Nephron (organoid): ENCODE results near the gene TIA1.
"Not testable (repeated sequence)": the region's sequence is repeated elsewhere in the genome, so short reads cannot be mapped to it uniquely, and the experiment has no call there.

Source experiments
- H3K27ac Mint-ChIP-seq, 3 experiments: 2 replicates each; pipeline ENCODE4 v1.8.0; 2020; ENCODE audit warnings: mixed read lengths in 3 of 3, mild to moderate bottlenecking in 2 of 3, moderate library complexity in 1 of 3
- H3K27me3 Mint-ChIP-seq: 2 replicates; pipeline ENCODE4 v1.8.0; 2021; ENCODE audit warnings: low read depth, mild to moderate bottlenecking, moderate library complexity, mixed read lengths
- H3K36me3 Mint-ChIP-seq: 2 replicates; pipeline ENCODE4 v1.8.0; 2020; ENCODE audit warnings: low read depth, mixed read lengths
- H3K4me1 Mint-ChIP-seq: 2 replicates; pipeline ENCODE4 v1.8.0; 2020; ENCODE audit warnings: mixed read lengths
- H3K4me3 Mint-ChIP-seq, 3 experiments: 2 replicates each; pipeline ENCODE4 v1.8.0; 2020; ENCODE audit warnings: mild to moderate bottlenecking in 3 of 3, mixed read lengths in 3 of 3, moderate library complexity in 2 of 3
- H3K9me3 Mint-ChIP-seq: 2 replicates; pipeline ENCODE4 v1.8.0; 2020; ENCODE audit warnings: mixed read lengths
- CTCF ChIP-seq, 3 experiments: fragments of 200-600 bp; sonication (generic); IDR thresholded peaks; one replicate each; pipeline ENCODE4 v1.5.0; 2021; ENCODE audit warnings: antibody characterized with exemption in 3 of 3; ENCODE audit not compliant: unreplicated experiment in 3 of 3

The TIA1 gene

DNA sequence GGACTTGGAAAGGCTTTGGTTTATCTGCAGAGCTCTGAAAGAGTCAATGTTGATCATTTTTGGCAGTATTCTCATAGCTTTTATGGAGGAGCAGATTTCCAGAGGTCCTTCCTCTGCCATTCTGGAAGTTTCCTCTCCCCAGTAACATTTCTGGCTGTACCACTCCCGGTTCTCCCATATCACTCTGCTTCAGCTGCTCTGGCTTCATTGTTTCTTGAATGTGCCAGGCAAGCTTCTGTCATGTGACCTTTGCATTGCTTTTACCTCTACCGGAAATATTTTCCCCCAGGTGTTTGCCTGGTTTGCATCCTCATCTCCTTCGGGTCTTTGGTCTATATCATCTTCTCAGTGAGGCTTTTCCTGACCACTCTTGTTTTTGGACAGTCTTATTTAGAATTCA lies 21.9 kb upstream of the TIA1 start:
- peaks cover 8% of the 10 kb centered on the region for H3K9me3 Mint-ChIP-seq
- no peaks in the 10 kb centered on the region for H3K27me3 Mint-ChIP-seq
- no peaks in the 10 kb centered on the region for H3K4me1 Mint-ChIP-seq
- H3K27ac Mint-ChIP-seq = no peak overlapping the region
- peaks cover 57% of the 10 kb centered on the region for H3K36me3 Mint-ChIP-seq
- TF ChIP-seq CTCF (IDR thresholded peaks at IDR 0.05; ENCODE audit: unreplicated experiment in 3 of 3) = no peak
- H3K4me3 Mint-ChIP-seq = no peak overlapping the region

DNA sequence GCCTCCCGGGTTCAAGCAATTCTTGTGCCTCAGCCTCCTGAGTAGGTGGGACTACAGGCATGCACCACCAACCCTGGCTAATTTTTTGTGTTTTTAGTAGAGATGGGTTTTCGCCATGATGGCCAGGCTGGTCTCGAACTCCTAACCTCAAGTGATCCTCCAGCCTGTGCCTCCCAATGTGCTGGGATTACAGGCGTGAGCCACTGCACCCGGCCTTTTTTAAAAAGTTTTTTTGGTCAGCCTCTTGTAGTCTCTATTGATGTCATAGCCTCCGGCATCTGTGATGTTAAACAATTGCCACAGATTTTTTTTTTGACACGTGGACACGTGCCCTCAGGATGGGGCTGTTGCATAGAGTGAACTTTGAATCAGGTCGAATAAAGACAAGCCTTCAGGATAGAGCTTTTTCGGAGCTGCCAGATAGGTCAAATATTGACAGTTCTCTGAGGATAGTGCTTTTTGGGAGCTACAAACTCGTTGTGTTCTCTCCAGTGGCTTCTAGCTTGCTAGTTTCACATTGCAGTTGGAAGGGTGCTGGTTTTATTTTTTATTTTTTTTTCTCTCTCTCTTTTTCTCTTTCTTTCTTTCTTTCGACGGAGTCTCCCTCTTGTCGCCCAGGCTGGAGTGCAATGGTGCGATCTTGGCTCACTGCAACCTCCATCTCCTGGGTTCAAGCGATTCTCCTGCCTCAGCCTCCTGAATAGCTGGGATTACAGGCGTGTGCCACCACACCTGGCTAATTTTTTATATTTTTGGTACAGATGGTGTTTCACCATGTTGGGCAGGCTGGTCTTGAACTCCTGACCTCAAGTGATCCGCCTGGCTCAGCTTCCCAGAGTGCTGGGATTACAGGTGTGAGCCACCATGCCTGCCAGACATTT lies 21.2 kb upstream of the TIA1 start:
- not testable (repeated sequence) for H3K9me3 Mint-ChIP-seq, H3K4me3 Mint-ChIP-seq, H3K27me3 Mint-ChIP-seq, H3K4me1 Mint-ChIP-seq, H3K27ac Mint-ChIP-seq
- H3K36me3 Mint-ChIP-seq = peaks cover 58% of the 10 kb centered on the region

DNA sequence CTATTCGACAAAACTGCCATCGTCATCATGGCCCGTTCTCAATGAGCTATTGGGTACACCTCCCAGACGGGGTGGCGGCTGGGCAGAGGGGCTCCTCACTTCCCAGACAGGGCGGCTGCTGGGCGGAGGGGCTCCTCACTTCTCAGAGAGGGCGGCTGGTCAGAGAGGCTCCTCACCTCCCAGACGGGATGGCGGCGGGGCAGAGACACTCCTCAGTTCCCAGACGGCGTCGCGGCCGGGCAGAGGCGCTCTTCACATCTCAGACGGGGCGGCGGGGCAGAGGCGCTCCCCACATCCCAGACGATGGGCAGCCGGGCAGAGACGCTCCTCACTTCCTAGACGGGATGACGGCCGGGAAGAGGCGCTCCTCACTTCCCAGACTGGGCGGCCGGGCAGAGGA lies 18.5 kb upstream of the TIA1 start:
- not testable (repeated sequence) for H3K4me3 Mint-ChIP-seq, H3K27me3 Mint-ChIP-seq, H3K4me1 Mint-ChIP-seq, H3K27ac Mint-ChIP-seq, H3K9me3 Mint-ChIP-seq
- H3K36me3 Mint-ChIP-seq = peaks cover 66% of the 10 kb centered on the region

GRCh38 chr2:70261501-70261900 lies 13.1 kb upstream of the TIA1 start:
- H3K4me3 Mint-ChIP-seq = peak overlapping the region in 2 of 3 experiments; percentile 54 to 98
- peak overlapping the region; percentile 60 to 82 (median 65) for H3K27ac Mint-ChIP-seq
- no peaks in the 10 kb centered on the region for H3K27me3 Mint-ChIP-seq
- H3K4me1 Mint-ChIP-seq = peaks cover 35% of the 10 kb centered on the region
- no peak for TF ChIP-seq CTCF (IDR thresholded peaks at IDR 0.05; ENCODE audit: unreplicated experiment in 3 of 3)
- H3K36me3 Mint-ChIP-seq = peaks cover 57% of the 10 kb centered on the region
- peaks cover 5% of the 10 kb centered on the region for H3K9me3 Mint-ChIP-seq

GRCh38 chr2:70258532-70258875 lies 10.1 kb upstream of the TIA1 start:
- Mint-ChIP-seq H3K36me3 (peaks cover 34% of the 10 kb centered on the region), H3K27me3 (no peaks in the 10 kb centered on the region), H3K27ac (peak overlapping the region; percentile 85 to 91 (median 87)), H3K4me1 (peaks cover 35% of the 10 kb centered on the region), H3K9me3 (no peaks in the 10 kb centered on the region), H3K4me3 (peak overlapping the region; percentile 93 to 98 (median 95))
- no peak for TF ChIP-seq CTCF (IDR thresholded peaks at IDR 0.05; ENCODE audit: unreplicated experiment in 3 of 3)

- peak overlapping the region in 1 of 3 experiments; percentile 66 for H3K27ac Mint-ChIP-seq
These were observed 7.3 kb upstream of the TIA1 start for GRCh38 chr2:70255637-70256314.

More at GRCh38 chr2:70255637-70256314, 7.3 kb upstream of the TIA1 start:
- Mint-ChIP-seq H3K4me3 (peak overlapping the region; percentile 47 to 78 (median 66)), H3K4me1 (peaks cover 22% of the 10 kb centered on the region), H3K27me3 (peaks cover 4% of the 10 kb centered on the region), H3K36me3 (peaks cover 14% of the 10 kb centered on the region), H3K9me3 (no peaks in the 10 kb centered on the region)
- no peak for TF ChIP-seq CTCF (IDR thresholded peaks at IDR 0.05; ENCODE audit: unreplicated experiment in 3 of 3)
